Liver (tissue), 9 donors: ENCODE measurements around the gene AMD1. TPM values are rescaled to one million over a fixed set of nuclear protein-coding genes. Genes with fewer than 3 reads are reported as not detected.

ENCODE experiments used
- DNase-seq: peaks from one replicate; pipeline ENCODE4 v3.0.0-alpha.2; 2017; ENCODE audit warnings: low spot score
- H3K27ac ChIP-seq, 2 donors: one replicate each; pipeline ENCODE4 v1.7.0; 2013; ENCODE audit warnings: inconsistent platforms in 2 of 2, low read length in 2 of 2, control low read depth in 1 of 2, low read depth in 1 of 2, mild to moderate bottlenecking in 1 of 2
- H3K27me3 ChIP-seq, 4 donors: one replicate each; pipeline versions ENCODE4 v1.6.1 to v1.7.0; 2013; ENCODE audit warnings: low read length in 3 of 4, inconsistent platforms in 1 of 4, mild to moderate bottlenecking in 1 of 4, moderate library complexity in 1 of 4; ENCODE audit not compliant: control insufficient read depth in 4 of 4, insufficient read depth in 4 of 4
- H3K36me3 ChIP-seq, 4 donors: one replicate each; pipeline versions ENCODE4 v1.6.1 to v1.7.0; 2013; ENCODE audit warnings: low read length in 3 of 4, mild to moderate bottlenecking in 3 of 4, low read depth in 1 of 4, moderate library complexity in 1 of 4; ENCODE audit not compliant: control insufficient read depth in 4 of 4, insufficient read depth in 3 of 4
- H3K4me1 ChIP-seq, 4 donors: one replicate each; pipeline versions ENCODE4 v1.6.1 to v1.7.0; 2013; ENCODE audit warnings: low read length in 3 of 4, mild to moderate bottlenecking in 3 of 4, moderate library complexity in 1 of 4; ENCODE audit not compliant: control insufficient read depth in 4 of 4, insufficient read depth in 4 of 4
- H3K4me3 ChIP-seq, 3 donors: one replicate each; pipeline versions ENCODE4 v1.6.1 to v1.7.0; 2013; ENCODE audit warnings: low read length in 3 of 3, control low read depth in 1 of 3, low read depth in 1 of 3, mild to moderate bottlenecking in 1 of 3
- H3K9ac ChIP-seq, 2 donors: one replicate each; pipeline ENCODE4 v1.7.0; 2013; ENCODE audit warnings: low read length in 2 of 2, mild to moderate bottlenecking in 2 of 2, moderate library complexity in 2 of 2, control low read depth in 1 of 2, low read depth in 1 of 2
- H3K9me3 ChIP-seq, 4 donors: one replicate each; pipeline versions ENCODE4 v1.6.1 to v1.7.0; 2013; ENCODE audit warnings: low read length in 3 of 4; ENCODE audit not compliant: control insufficient read depth in 4 of 4
- EGR1 ChIP-seq, 2 donors: IDR thresholded peaks; 2 replicates each; pipeline ENCODE4 v1.6.1; 2016 to 2018; ENCODE audit warnings: antibody characterized with exemption in 2 of 2, low read depth in 2 of 2
- FOXA2 ChIP-seq: IDR thresholded peaks from 2 replicates; pipeline ENCODE4 v1.6.1; 2016; ENCODE audit warnings: antibody characterized with exemption
- GABPA ChIP-seq, 2 donors: IDR thresholded peaks in 1 of 2; conservative IDR thresholded peaks in 1 of 2; 2 replicates each; pipeline ENCODE4 v1.6.1; 2016; ENCODE audit warnings: antibody characterized with exemption in 2 of 2, mild to moderate bottlenecking in 1 of 2, moderate library complexity in 1 of 2
- HNF4A ChIP-seq, 2 donors: conservative IDR thresholded peaks; 2 replicates each; pipeline ENCODE4 v1.6.1; 2016; ENCODE audit warnings: antibody characterized with exemption in 2 of 2, mild to moderate bottlenecking in 2 of 2
- JUND ChIP-seq, 2 donors: IDR thresholded peaks; 2 replicates each; pipeline ENCODE4 v1.6.1; 2016; ENCODE audit warnings: antibody characterized with exemption in 2 of 2
- NR2F2 ChIP-seq: IDR thresholded peaks from 2 replicates; pipeline ENCODE4 v1.6.1; 2016; ENCODE audit warnings: antibody characterized with exemption
- RAD21 ChIP-seq, 2 donors: IDR thresholded peaks; 2 replicates each; pipeline ENCODE4 v1.6.1; 2016; ENCODE audit warnings: antibody characterized with exemption in 2 of 2, mild to moderate bottlenecking in 2 of 2
- REST ChIP-seq: IDR thresholded peaks from 2 replicates; pipeline ENCODE4 v1.6.1; 2016; ENCODE audit warnings: antibody characterized with exemption, mild to moderate bottlenecking
- RXRA ChIP-seq, 2 donors: IDR thresholded peaks; 2 replicates each; pipeline ENCODE4 v1.6.1; 2017 to 2018; ENCODE audit warnings: antibody characterized with exemption in 2 of 2, mild to moderate bottlenecking in 1 of 2
- SP1 ChIP-seq: IDR thresholded peaks from 2 replicates; pipeline ENCODE4 v1.6.1; 2018; ENCODE audit warnings: antibody characterized with exemption, mild to moderate bottlenecking
- TAF1 ChIP-seq: conservative IDR thresholded peaks from 2 replicates; pipeline ENCODE4 v1.6.1; 2016; ENCODE audit warnings: antibody characterized with exemption, mild to moderate bottlenecking
- YY1 ChIP-seq: IDR thresholded peaks from 2 replicates; pipeline ENCODE4 v1.6.1; 2016; ENCODE audit warnings: antibody characterized with exemption, mild to moderate bottlenecking
- WGBS: extraction: QIAGEN DNeasy Blood & Tissue Kit; methylation state at CpG from one replicate; pipeline ENCODE4 v1.1.7; 2013; 5-methylcytosine and 5-hydroxymethylcytosine counted together
- polyA plus RNA-seq, 2 donors: library from polyadenylated mRNA; stranded (reverse) in 1 of 2; unstranded in 1 of 2; fragments of 200-250 nt in 1 of 2; fragments of >200 nt in 1 of 2; fragmentation: Nextera tagmentation in 1 of 2; extraction: Ambion mirVana in 1 of 2; gene quantifications; one replicate each; pipeline versions ENCODE4 v1.2.1 to v1.2.3, GENCODE V29; 2013 to 2015
- total RNA-seq, 2 donors: library from RNA; depleted of rRNA; stranded (reverse); fragments of >200 nt; gene quantifications; one replicate each; pipeline ENCODE4 v1.2.3, GENCODE V29; 2014
- TF ChIP-seq, protein P1 (sequence below): IDR thresholded peaks from 2 replicates; pipeline ENCODE4 v1.6.1; 2016; ENCODE audit warnings: antibody characterized with exemption
- TF ChIP-seq, protein P2 (sequence below): IDR thresholded peaks from 2 replicates; pipeline ENCODE4 v1.6.1; 2016; ENCODE audit warnings: antibody characterized with exemption
- TF ChIP-seq, protein P3 (sequence below): fragments of 150-350 bp; IDR thresholded peaks from 2 replicates; pipeline ENCODE4 v1.5.1; 2017; ENCODE audit warnings: improper control_type of control experiment, low read depth, low read length; ENCODE audit not compliant: missing input control
- TF ChIP-seq, protein P4 (sequence below): IDR thresholded peaks from 2 replicates; pipeline ENCODE4 v1.6.1; 2016; ENCODE audit warnings: antibody characterized with exemption
- donor health status: healthy.
- donor health status: healthy.
- donor health status: healthy.
- donor health status: healthy.
- donor health status: healthy.

AMD1 gene
- total and polyA plus RNA-seq, 4 donors, result 14.5 to 46.4 (median 32.7) TPM

- H3K9me3 ChIP-seq, result no peaks in the 10 kb centered on the region
- TF ChIP-seq SP1 (no peak), GABPA (IDR thresholded peaks at IDR 0.05 in 1 of 2, conservative IDR thresholded peaks at IDR 0.05 in 1 of 2) (no peak), HNF4A (conservative IDR thresholded peaks at IDR 0.05) (no peak), YY1 (no peak), NR2F2 (no peak), TAF1 (no peak), FOXA2 (no peak), RAD21 (IDR thresholded peaks at IDR 0.05) (no peak), RXRA (IDR thresholded peaks at IDR 0.05) (no peak), EGR1 (IDR thresholded peaks at IDR 0.05; ENCODE audit: low read depth in 2 of 2) (no peak), JUND (IDR thresholded peaks at IDR 0.05) (no peak), REST (no peak)
- TF ChIP-seq, protein P1, sequence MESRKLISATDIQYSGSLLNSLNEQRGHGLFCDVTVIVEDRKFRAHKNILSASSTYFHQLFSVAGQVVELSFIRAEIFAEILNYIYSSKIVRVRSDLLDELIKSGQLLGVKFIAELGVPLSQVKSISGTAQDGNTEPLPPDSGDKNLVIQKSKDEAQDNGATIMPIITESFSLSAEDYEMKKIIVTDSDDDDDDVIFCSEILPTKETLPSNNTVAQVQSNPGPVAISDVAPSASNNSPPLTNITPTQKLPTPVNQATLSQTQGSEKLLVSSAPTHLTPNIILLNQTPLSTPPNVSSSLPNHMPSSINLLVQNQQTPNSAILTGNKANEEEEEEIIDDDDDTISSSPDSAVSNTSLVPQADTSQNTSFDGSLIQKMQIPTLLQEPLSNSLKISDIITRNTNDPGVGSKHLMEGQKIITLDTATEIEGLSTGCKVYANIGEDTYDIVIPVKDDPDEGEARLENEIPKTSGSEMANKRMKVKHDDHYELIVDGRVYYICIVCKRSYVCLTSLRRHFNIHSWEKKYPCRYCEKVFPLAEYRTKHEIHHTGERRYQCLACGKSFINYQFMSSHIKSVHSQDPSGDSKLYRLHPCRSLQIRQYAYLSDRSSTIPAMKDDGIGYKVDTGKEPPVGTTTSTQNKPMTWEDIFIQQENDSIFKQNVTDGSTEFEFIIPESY, result no peak
- TF ChIP-seq, protein P2, sequence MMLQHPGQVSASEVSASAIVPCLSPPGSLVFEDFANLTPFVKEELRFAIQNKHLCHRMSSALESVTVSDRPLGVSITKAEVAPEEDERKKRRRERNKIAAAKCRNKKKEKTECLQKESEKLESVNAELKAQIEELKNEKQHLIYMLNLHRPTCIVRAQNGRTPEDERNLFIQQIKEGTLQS, result no peak
- TF ChIP-seq, protein P3, sequence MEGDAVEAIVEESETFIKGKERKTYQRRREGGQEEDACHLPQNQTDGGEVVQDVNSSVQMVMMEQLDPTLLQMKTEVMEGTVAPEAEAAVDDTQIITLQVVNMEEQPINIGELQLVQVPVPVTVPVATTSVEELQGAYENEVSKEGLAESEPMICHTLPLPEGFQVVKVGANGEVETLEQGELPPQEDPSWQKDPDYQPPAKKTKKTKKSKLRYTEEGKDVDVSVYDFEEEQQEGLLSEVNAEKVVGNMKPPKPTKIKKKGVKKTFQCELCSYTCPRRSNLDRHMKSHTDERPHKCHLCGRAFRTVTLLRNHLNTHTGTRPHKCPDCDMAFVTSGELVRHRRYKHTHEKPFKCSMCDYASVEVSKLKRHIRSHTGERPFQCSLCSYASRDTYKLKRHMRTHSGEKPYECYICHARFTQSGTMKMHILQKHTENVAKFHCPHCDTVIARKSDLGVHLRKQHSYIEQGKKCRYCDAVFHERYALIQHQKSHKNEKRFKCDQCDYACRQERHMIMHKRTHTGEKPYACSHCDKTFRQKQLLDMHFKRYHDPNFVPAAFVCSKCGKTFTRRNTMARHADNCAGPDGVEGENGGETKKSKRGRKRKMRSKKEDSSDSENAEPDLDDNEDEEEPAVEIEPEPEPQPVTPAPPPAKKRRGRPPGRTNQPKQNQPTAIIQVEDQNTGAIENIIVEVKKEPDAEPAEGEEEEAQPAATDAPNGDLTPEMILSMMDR, result no peak
- no peak overlapping the region for H3K27ac ChIP-seq
- H3K27me3 ChIP-seq, result no peaks in the 10 kb centered on the region
- no peaks in the 10 kb centered on the region for H3K36me3 ChIP-seq
- no peak overlapping the region for H3K9ac ChIP-seq
- H3K4me3 ChIP-seq, result no peak overlapping the region
- 84% methylated on average over 12 of the region's 12 CpGs for WGBS
- DNase-seq, result no peak
- no peaks in the 10 kb centered on the region for H3K4me1 ChIP-seq
Measured at GRCh38 chr6:110859335-110859792, 15.2 kb upstream of the AMD1 start.

DNA sequence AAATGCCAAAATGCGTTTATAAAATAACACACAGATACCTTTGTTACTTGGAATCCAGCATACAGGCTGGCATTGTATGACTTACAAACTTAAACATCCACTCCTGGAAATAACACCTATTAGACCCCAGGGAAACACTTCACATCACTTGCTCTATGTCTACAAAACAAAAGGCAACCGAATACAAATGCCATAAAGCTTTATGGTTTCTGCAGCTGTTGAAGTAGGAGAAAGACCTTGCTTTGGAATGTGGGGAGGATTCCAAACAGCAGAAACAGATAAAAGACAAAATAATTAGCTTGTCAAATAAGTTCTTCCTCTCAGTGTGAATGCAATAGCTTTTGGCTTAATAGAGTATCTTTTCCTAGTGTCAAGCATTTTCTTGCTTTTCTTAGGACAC lies 9.8 kb upstream of the AMD1 start:
- H3K9me3 ChIP-seq, result no peaks in the 10 kb centered on the region
- H3K36me3 ChIP-seq, result no peaks in the 10 kb centered on the region
- H3K9ac ChIP-seq, result no peak overlapping the region
- H3K27ac ChIP-seq, result no peak overlapping the region
- H3K27me3 ChIP-seq, result no peaks in the 10 kb centered on the region
- no peak for DNase-seq
- 73% methylated on average over 2 of the region's 2 CpGs for WGBS
- TF ChIP-seq, protein P2, result no peak
- TF ChIP-seq FOXA2 (no peak), HNF4A (conservative IDR thresholded peaks at IDR 0.05) (no peak), REST (no peak), SP1 (no peak), YY1 (no peak), RAD21 (IDR thresholded peaks at IDR 0.05) (no peak), RXRA (IDR thresholded peaks at IDR 0.05) (no peak), NR2F2 (no peak), EGR1 (IDR thresholded peaks at IDR 0.05; ENCODE audit: low read depth in 2 of 2) (no peak), GABPA (IDR thresholded peaks at IDR 0.05 in 1 of 2, conservative IDR thresholded peaks at IDR 0.05 in 1 of 2) (no peak)
- TF ChIP-seq, protein P4, sequence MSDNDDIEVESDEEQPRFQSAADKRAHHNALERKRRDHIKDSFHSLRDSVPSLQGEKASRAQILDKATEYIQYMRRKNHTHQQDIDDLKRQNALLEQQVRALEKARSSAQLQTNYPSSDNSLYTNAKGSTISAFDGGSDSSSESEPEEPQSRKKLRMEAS, result no peak
- TF ChIP-seq, protein P1, result no peak
- H3K4me3 ChIP-seq, result no peak overlapping the region
- no peaks in the 10 kb centered on the region for H3K4me1 ChIP-seq
